Erythroblast (primary cell): Measurements from ENCODE around the gene HSCB.

Source experiments
- GATA1 ChIP-seq: IDR thresholded peaks from 2 replicates; pipeline ENCODE4 v1.6.1; 2011; ENCODE audit warnings: low read depth, mild to moderate bottlenecking, control low read depth, low read length, moderate library complexity
- POLR2A ChIP-seq: IDR thresholded peaks from 2 replicates; pipeline ENCODE4 v1.6.1; 2011; ENCODE audit warnings: mild to moderate bottlenecking, low read length

DNA sequence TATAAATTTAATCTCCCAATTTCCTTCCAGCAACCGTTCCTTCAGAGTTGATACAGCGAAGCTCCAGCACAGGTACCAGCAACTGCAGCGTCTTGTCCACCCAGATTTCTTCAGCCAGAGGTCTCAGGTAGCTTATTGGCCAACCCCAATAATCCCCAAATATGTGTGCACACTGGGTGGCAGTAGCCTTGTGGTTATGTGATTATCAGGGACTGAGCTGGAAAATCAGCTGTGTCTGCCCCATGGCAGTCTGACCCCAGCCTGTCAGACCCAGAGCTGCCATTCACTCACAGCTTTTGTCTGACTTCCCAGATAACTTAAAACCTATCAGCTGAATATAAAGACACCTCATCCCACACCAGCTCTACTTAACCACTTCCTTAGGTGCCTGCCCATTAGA lies 2.0 kb downstream of the HSCB start:
- TF ChIP-seq POLR2A (no peak), GATA1 (no peak)
